Ovary (tissue), 9 donors: ENCODE results near the gene LENEP. TPM values are rescaled to one million over a fixed set of nuclear protein-coding genes. Genes with fewer than 3 reads are reported as not detected.

Experiments
- DNase-seq, 5 donors: peaks; one replicate each; pipeline ENCODE4 v3.0.0-alpha.2; 2019 to 2020
- H3K27ac ChIP-seq, 2 donors: fragments of 200-600 bp; one replicate each; pipeline versions ENCODE4 v1.5.1 to v1.8.0; 2019 to 2022
- H3K27me3 ChIP-seq: fragments of 200-600 bp; one replicate; pipeline ENCODE4 v1.8.0; 2022
- H3K36me3 ChIP-seq: fragments of 200-600 bp; sonication (generic); one replicate; pipeline ENCODE4 v1.5.1; 2019
- H3K4me1 ChIP-seq: one replicate; pipeline ENCODE4 v1.8.1; 2013; ENCODE audit warnings: mild to moderate bottlenecking, moderate library complexity; ENCODE audit not compliant: insufficient read depth
- H3K4me3 ChIP-seq: fragments of 200-600 bp; sonication (generic); one replicate; pipeline ENCODE4 v1.5.1; 2017
- H3K9me3 ChIP-seq, 2 donors: fragments of 200-600 bp in 1 of 2; sonication (generic) in 1 of 2; one replicate each; pipeline versions ENCODE4 v1.5.1 to v1.8.1; 2013 to 2019; ENCODE audit warnings: mild to moderate bottlenecking in 1 of 2, moderate library complexity in 1 of 2
- EP300 ChIP-seq: sonication (generic); formaldehyde crosslinking; IDR thresholded peaks from one replicate; pipeline ENCODE4 v1.6.1; 2017; ENCODE audit warnings: antibody characterized with exemption
- POLR2A ChIP-seq: fragments of 450-650 bp; IDR thresholded peaks from one replicate; pipeline ENCODE4 v1.6.1; 2017; ENCODE audit warnings: antibody characterized with exemption, mild to moderate bottlenecking, moderate library complexity
- WGBS, 3 donors: extraction: QIAGEN DNeasy Blood & Tissue Kit in 1 of 3; methylation state at CpG; one replicate each; pipeline versions ENCODE4 v1.1.5 to v1.1.7; 2013 to 2017; 5-methylcytosine and 5-hydroxymethylcytosine counted together
- intact Hi-C, 4 donors: fragments of 100-400 bp; cut with DNase I; formaldehyde crosslinking; loops; one replicate each; pipeline versions ENCODE4 v1.11.0 to v1.15.1; 2022 to 2023
- polyA plus RNA-seq, 2 donors: library from polyadenylated mRNA; stranded (reverse); fragments of 200-250 nt in 1 of 2; fragments of 350-450 nt in 1 of 2; fragmentation: Illumina TruSeq in 1 of 2; extraction: RNeasy Lipid Tissue Mini Kit (QIAGEN cat#74804) in 1 of 2; gene quantifications; one replicate each; pipeline ENCODE4 v1.2.3, GENCODE V29; 2013 to 2014
- total RNA-seq, 7 donors: library from RNA; depleted of rRNA in 2 of 7; stranded (reverse); fragments of >200 nt in 2 of 7; fragmentation: NEBNext Ultra II Directional in 3 of 7; extraction: Animal tissue kit (Norgen Biotek cat#: 25700) in 3 of 7; gene quantifications; one replicate each; pipeline versions ENCODE4 v1.1.0 to v1.2.4, GENCODE V29; 2016 to 2023
- TF ChIP-seq, protein P1 (sequence below), 3 donors: fragments of 450-650 bp in 2 of 3; fragments of 200-600 bp in 1 of 3; IDR thresholded peaks; one replicate each; pipeline versions ENCODE4 v1.5.1 to v1.8.0; 2016 to 2022; ENCODE audit warnings: antibody characterized with exemption in 3 of 3, mild to moderate bottlenecking in 1 of 3
- donor health status: DM: no; HTN: no; CAD: no; lungs with moderate emphysema.
- donor health status: DM: no; HTN: no; CAD: no.
- donor health status: Bipolar disorder and iron deficiency.
- donor health status: DM: yes; HTN: yes; CAD: no.
- donor health status: DM: no; HTN: no; CAD: no.
- donor health status: DM: yes; HTN: yes; CAD: no.

LENEP gene
- total and polyA plus RNA-seq, 9 donors = not detected

DNA sequence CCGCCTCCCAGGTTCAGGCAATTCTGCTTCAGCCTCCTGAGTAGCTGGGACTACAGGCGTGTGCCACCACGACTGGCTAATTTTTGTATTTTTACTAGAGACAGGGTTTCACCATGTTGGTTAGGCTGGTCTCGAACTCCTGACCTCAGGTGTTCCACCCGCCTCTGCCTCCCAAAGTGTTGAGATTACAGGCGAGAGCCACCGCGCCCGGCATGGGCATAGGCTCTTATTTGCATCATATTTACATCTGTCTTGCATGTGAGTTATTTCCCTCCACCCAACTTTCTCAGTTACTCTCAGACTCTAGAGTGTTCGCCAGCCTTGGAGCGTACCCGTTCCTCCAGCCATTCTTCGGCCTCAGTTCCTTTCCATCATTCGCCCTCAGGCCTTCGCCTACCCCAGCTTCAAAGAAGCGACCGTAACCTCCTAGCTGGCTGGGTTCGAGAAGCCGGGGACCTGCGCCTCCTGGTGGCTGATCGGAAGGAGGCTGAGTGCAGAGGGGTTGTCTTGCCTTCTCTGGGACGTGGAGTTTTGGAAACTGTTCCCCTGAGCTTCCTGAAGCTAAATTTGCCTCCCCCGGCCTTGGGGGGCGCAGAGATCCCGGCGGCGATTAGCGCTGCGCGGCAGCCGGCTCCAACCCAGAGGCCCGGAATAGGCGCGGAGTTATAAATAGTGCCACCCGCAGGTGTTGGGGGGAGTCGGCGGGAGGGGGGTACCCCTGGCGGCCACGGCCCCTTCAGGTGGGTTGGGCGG lies 5.6 kb downstream of the LENEP start:
- Histone ChIP-seq H3K4me3 (peak overlapping the region; percentile 82), H3K4me1 (no peaks in the 10 kb centered on the region), H3K27ac (peak overlapping the region; percentile 81 to 94), H3K9me3 (no peaks in the 10 kb centered on the region), H3K27me3 (no peaks in the 10 kb centered on the region), H3K36me3 (no peaks in the 10 kb centered on the region)
- TF ChIP-seq POLR2A = no peak
- TF ChIP-seq, protein P1, sequence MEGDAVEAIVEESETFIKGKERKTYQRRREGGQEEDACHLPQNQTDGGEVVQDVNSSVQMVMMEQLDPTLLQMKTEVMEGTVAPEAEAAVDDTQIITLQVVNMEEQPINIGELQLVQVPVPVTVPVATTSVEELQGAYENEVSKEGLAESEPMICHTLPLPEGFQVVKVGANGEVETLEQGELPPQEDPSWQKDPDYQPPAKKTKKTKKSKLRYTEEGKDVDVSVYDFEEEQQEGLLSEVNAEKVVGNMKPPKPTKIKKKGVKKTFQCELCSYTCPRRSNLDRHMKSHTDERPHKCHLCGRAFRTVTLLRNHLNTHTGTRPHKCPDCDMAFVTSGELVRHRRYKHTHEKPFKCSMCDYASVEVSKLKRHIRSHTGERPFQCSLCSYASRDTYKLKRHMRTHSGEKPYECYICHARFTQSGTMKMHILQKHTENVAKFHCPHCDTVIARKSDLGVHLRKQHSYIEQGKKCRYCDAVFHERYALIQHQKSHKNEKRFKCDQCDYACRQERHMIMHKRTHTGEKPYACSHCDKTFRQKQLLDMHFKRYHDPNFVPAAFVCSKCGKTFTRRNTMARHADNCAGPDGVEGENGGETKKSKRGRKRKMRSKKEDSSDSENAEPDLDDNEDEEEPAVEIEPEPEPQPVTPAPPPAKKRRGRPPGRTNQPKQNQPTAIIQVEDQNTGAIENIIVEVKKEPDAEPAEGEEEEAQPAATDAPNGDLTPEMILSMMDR (IDR thresholded peaks at IDR 0.05) = peak; percentile 73 to 86 (median 82)
- no peak for TF ChIP-seq EP300
- WGBS, 3 donors = 10 to 12% (median 11%) methylated on average over 38 to 40 of the region's 40 CpGs
- intact Hi-C loops = loop anchor here in 2 of 4 donors (5.0 kb wide), 1 partner anchor 37 kb away; the partner anchor contains the start of gene PYGO2 (in 2 of the 2)
- DNase-seq = peak; percentile 69 to 82 (median 80)

DNA sequence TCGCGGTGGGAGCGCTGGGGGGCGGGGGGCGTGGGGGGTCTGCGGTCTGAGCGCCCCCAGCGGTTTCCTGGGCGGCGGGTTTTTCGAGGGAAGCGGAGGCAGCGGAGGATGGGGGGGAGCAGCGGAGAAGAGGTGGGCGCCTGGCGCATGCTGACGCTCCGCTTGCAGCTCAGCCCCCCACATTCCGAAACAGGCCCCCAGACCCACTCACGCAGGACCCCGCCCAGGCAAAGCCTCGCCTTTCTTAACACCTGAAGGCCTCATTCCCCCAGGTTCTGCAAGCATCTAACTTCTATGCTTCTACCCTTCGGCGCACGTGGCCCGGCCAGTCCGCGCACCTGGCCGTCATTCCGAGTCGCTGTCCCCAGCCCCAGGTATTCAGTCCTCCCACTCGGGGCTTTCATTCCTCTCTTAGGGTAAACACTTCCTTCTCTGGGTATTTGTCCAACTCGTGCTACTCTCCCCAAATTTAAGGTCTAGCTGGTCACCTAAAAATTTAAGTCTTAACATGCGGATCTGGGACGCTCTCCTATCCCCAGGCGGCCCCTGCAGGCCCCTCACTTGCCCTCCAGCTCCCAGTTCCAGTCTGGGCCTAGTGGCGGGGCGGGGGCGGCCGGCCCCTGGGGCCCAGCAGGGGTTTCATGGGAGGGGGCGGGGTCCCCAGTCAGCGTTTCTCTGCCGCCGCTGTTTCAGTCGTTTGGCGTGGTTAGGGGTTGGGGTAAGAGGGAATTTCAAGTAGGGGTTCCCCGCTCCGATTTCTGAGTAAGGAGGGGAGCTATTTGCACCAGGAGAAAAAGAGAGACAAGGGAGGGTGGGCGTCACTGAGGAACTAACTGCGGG lies 6.4 kb downstream of the LENEP start:
- H3K4me3 ChIP-seq = peak overlapping the region; percentile 82
- H3K27ac ChIP-seq = peak overlapping the region; percentile 94 to 95
- intact Hi-C loops = loop anchor here (2.0 to 5.0 kb wide), 3 partner anchors 25 to 42 kb away; partner anchors contain the start of genes PYGO2 (in 3 of the 4), CKS1B (in 1 of the 4) and PBXIP1 (in 1 of the 4)
- no peaks in the 10 kb centered on the region for H3K36me3 ChIP-seq
- peaks cover 7% of the 10 kb centered on the region for H3K4me1 ChIP-seq
- DNase-seq = peak in 3 of 5 donors; percentile 57 to 69 (median 66)
- WGBS, 3 donors = 1 to 2% (median 1%) methylated on average over 43 to 50 of the region's 50 CpGs
- H3K27me3 ChIP-seq = no peaks in the 10 kb centered on the region
- H3K9me3 ChIP-seq = no peaks in the 10 kb centered on the region
- no peak for TF ChIP-seq POLR2A
- TF ChIP-seq, protein P1 (IDR thresholded peaks at IDR 0.05) = no peak
- no peak for TF ChIP-seq EP300

DNA sequence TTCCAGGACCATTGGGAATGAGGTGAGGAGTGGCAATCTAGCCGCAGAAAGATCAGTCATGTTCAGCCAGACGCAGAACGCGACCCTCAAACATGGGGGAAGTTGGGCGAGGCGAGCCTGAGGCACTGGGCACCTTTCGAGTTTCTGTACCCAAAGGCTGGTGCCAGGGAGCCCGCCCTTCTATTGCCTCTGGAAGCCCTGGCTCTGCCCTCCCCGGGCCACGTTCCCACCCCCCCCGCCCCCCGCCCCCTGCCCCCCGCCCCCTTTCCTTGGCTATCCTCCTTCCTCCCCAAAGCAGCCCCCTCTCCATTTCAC lies 7.0 kb downstream of the LENEP start:
- DNase-seq = no peak
- peak overlapping the region; percentile 94 to 95 for H3K27ac ChIP-seq
- WGBS, 3 donors = 0 to 1% (median 0%) methylated on average over 12 to 13 of the region's 13 CpGs
- H3K4me1 ChIP-seq = peaks cover 10% of the 10 kb centered on the region
- H3K27me3 ChIP-seq = no peaks in the 10 kb centered on the region
- no peaks in the 10 kb centered on the region for H3K9me3 ChIP-seq
- peak overlapping the region; percentile 82 for H3K4me3 ChIP-seq
- intact Hi-C loops = loop anchor here in 3 of 4 donors (2.0 to 5.0 kb wide), 3 partner anchors 26 to 43 kb away; partner anchors contain the start of genes CKS1B (in 1 of the 3), PBXIP1 (in 1 of the 3) and PYGO2 (in 1 of the 3)
- TF ChIP-seq, protein P1 (IDR thresholded peaks at IDR 0.05) = no peak
- TF ChIP-seq POLR2A (no peak), EP300 (no peak)
- H3K36me3 ChIP-seq = no peaks in the 10 kb centered on the region

DNA sequence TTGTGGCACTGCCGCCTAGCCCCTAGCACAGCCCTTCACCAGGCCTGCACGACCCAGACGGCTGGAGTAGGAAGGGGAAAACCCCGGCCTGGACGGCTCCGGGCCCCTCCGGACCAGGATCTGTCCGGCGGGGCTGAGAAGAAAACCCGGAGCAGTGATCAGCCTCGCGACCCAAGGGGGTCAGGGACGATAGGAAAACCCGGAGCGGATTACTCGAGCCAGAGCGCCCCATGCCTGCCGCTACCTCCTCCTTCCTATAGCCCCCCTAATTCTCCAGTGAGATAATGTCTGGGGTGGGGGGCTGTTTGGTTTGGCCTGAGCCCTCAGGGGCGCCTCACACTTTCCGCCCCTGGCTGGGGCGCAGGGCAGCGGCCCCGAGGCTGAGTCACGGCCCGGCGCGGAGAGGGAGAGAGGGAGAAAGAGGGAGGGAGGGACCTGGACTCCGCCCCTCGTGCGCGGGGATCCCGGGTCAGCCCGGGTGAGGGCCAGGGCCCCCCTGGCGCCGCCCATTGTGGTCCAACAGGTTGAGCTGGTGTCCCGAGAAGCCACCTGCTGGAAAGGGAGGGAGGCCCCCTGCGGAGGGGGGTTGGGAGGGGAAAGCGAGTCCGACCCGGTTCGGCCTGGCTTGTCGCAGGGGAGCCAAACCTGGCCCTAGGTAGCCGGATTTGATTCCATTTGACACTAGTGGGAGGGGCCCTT lies 7.5 kb downstream of the LENEP start:
- peak overlapping the region; percentile 82 for H3K4me3 ChIP-seq
- intact Hi-C loops = loop anchor here in 3 of 4 donors (2.0 to 5.0 kb wide), 3 partner anchors 26 to 44 kb away; partner anchors contain the start of genes CKS1B (in 1 of the 3), PBXIP1 (in 1 of the 3) and PYGO2 (in 1 of the 3)
- WGBS, 3 donors = 1% methylated on average over 20 to 43 of the region's 43 CpGs
- no peaks in the 10 kb centered on the region for H3K27me3 ChIP-seq
- TF ChIP-seq POLR2A (peak; percentile 94), EP300 (no peak)
- TF ChIP-seq, protein P1 (IDR thresholded peaks at IDR 0.05) = peak in 2 of 3 donors; percentile 32 to 74
- H3K9me3 ChIP-seq = no peaks in the 10 kb centered on the region
- H3K36me3 ChIP-seq = no peaks in the 10 kb centered on the region
- H3K4me1 ChIP-seq = peaks cover 11% of the 10 kb centered on the region
- peak overlapping the region; percentile 94 to 95 for H3K27ac ChIP-seq
- peak; percentile 90 to 92 (median 91) for DNase-seq
